Heart left ventricle (tissue), 16 donors: ENCODE results near the gene SSH2. TPM values are rescaled to one million over a fixed set of nuclear protein-coding genes. Genes with fewer than 3 reads are reported as not detected.

Source experiments
- ATAC-seq, 4 donors: fragments of 200-7000 bp; cut with Tn5 transposase; one replicate each; pipeline ENCODE4 v1.9.1; 2020 to 2022; ENCODE audit warnings: moderate library complexity in 4 of 4, mild to moderate bottlenecking in 3 of 4, moderate number of reproducible peaks in 1 of 4
- DNase-seq, 5 donors: peaks; one replicate each; pipeline ENCODE4 v3.0.0-alpha.2; 2020
- H3K27ac ChIP-seq, 12 donors: fragments of 200-600 bp; sonication (generic) in 4 of 12; one replicate each; pipeline versions ENCODE4 v1.5.0 to v1.8.0; 2016 to 2022; ENCODE audit warnings: mild to moderate bottlenecking in 2 of 12
- H3K27me3 ChIP-seq, 9 donors: fragments of 200-600 bp; sonication (generic) in 2 of 9; one replicate each; pipeline versions ENCODE4 v1.5.1 to v1.8.0; 2016 to 2022; ENCODE audit warnings: mild to moderate bottlenecking in 3 of 9
- H3K36me3 ChIP-seq, 9 donors: fragments of 200-600 bp; sonication (generic) in 2 of 9; one replicate each; pipeline versions ENCODE4 v1.5.0 to v1.8.0; 2018 to 2022; ENCODE audit warnings: mild to moderate bottlenecking in 2 of 9
- H3K4me1 ChIP-seq, 12 donors: fragments of 200-600 bp; sonication (generic) in 4 of 12; one replicate each; pipeline versions ENCODE4 v1.5.0 to v1.8.0; 2016 to 2022; ENCODE audit warnings: mild to moderate bottlenecking in 3 of 12
- H3K4me3 ChIP-seq, 12 donors: fragments of 200-600 bp; sonication (generic) in 4 of 12; one replicate each; pipeline versions ENCODE4 v1.5.0 to v1.8.0; 2017 to 2022; ENCODE audit warnings: mild to moderate bottlenecking in 9 of 12, moderate library complexity in 4 of 12
- H3K9me3 ChIP-seq, 12 donors: fragments of 200-600 bp; sonication (generic) in 4 of 12; one replicate each; pipeline versions ENCODE4 v1.5.0 to v1.8.0; 2016 to 2022; ENCODE audit warnings: mild to moderate bottlenecking in 1 of 12
- CTCF ChIP-seq, 12 donors: fragments of 200-600 bp; sonication (generic) in 4 of 12; IDR thresholded peaks; one replicate each; pipeline versions ENCODE4 v1.5.0 to v1.8.0; 2018 to 2022; ENCODE audit warnings: antibody characterized with exemption in 12 of 12, mild to moderate bottlenecking in 5 of 12
- POLR2A ChIP-seq, 2 donors: fragments of 450-650 bp; IDR thresholded peaks; one replicate each; pipeline ENCODE4 v1.6.1; 2017; ENCODE audit warnings: antibody characterized with exemption in 2 of 2, mild to moderate bottlenecking in 2 of 2, moderate library complexity in 2 of 2
- WGBS, 4 donors: extraction: QIAGEN DNeasy Blood & Tissue Kit in 2 of 4; methylation state at CpG; one replicate each; pipeline versions ENCODE4 v1.1.5 to v1.1.7; 2013 to 2018; 5-methylcytosine and 5-hydroxymethylcytosine counted together
- intact Hi-C, 10 donors: fragments of 100-400 bp; cut with DNase I; formaldehyde crosslinking; loops; one replicate each; pipeline versions ENCODE4 v1.11.1 to v1.14.2; 2022
- polyA plus RNA-seq, 2 donors: library from polyadenylated mRNA; stranded (reverse); fragments of 200-250 nt; gene quantifications; one replicate each; pipeline ENCODE4 v1.2.3, GENCODE V29; 2013
- total RNA-seq, 9 donors: library from RNA; depleted of rRNA in 2 of 9; stranded (reverse); fragments of >200 nt in 2 of 9; fragmentation: NEBNext Ultra II Directional in 3 of 9; extraction: Animal tissue kit (Norgen Biotek cat#: 25700) in 3 of 9; gene quantifications; one replicate each; pipeline versions ENCODE4 v1.1.0 to v1.2.4, GENCODE V29; 2016 to 2023
- donor health status: ischemic (EF 13 %, LVEDD 7.1; RV severe dilation, severe dysfunction).
- donor health status: healthy with polysubstance abuse.
- donor health status: DM: no; HTN: yes; CAD: no.
- donor health status: DM: no; HTN: no; CAD: no.
- donor health status: ischemic (EF 25% LVEDD 6.9; RV normal size, moderate dysfunction).
- donor health status: ischemic (EF 25% LVEDD 5.7; RV mildly dilated, moderate dysfunction).
- donor health status: healthy.
- donor health status: DM: yes; HTN: yes; CAD: no.
- donor health status: ischemic (EF 35%, LVEDD 5.7; RV mildly dilated, moderate dysfunction).
- donor health status: nonischemic (EF 11% LVEDD 7.7; RV severe dilation, severe dysfunction).
- donor health status: DM: yes; HTN: yes; CAD: no.
- donor health status: PGD.
- donor health status: ischemic (EF 29% LVEDD 5.4; RV normal size, mild dysfunction).
- donor health status: nonischemic (EF 23%, LVEDD 6.1; RV moderate dilation, normal function).

SSH2 gene
- total and polyA plus RNA-seq, 11 donors, result 20.8 to 46.7 (median 36.6) TPM

DNA sequence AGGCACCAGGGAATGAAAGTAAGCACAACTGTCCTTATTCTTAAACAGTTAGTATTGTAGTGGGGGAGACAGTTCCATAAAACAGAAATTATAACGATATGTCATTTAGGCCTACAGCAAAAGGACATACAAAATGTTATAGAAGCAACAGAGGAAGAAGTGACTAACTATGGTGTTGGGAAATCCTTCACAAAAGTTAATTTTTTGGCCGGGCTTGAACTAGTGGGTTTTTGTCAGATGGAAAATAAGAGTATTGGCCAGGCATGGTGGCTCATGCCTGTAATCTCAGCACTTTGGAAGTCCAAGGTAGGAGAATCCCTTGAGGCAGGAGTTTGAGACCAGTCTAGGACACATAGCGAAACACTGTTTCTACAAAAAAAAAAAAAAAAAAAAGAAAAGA is 127.8 kb downstream of the SSH2 start:
- ATAC-seq (no peak), DNase-seq (no peak)
- Histone ChIP-seq H3K36me3 (no peaks in the 10 kb centered on the region), H3K27ac (no peak overlapping the region), H3K9me3 (no peaks in the 10 kb centered on the region), H3K4me1 (no peaks in the 10 kb centered on the region), H3K4me3 (no peak overlapping the region), H3K27me3 (no peaks in the 10 kb centered on the region)
- TF ChIP-seq CTCF (IDR thresholded peaks at IDR 0.05) (no peak), POLR2A (IDR thresholded peaks at IDR 0.05) (no peak)
- 95 to 99% (median 97%) methylated on average over 3 of the region's 3 CpGs for WGBS, 4 donors
- intact Hi-C loops, result loop anchor here in 7 of 10 donors (5.0 to 10.0 kb wide), 5 partner anchors 203 to 293 kb away; no protein-coding TSS in a partner anchor

GRCh38 chr17:29800457-29800856 is 129.6 kb downstream of the SSH2 start:
- Histone ChIP-seq H3K4me1 (no peaks in the 10 kb centered on the region), H3K36me3 (no peaks in the 10 kb centered on the region), H3K9me3 (no peaks in the 10 kb centered on the region), H3K27me3 (no peaks in the 10 kb centered on the region), H3K4me3 (no peak overlapping the region), H3K27ac (no peak overlapping the region)
- DNase-seq, result no peak
- 96 to 100% (median 99%) methylated on average over 1 of the region's 1 CpG for WGBS, 4 donors
- TF ChIP-seq POLR2A (IDR thresholded peaks at IDR 0.05) (no peak), CTCF (IDR thresholded peaks at IDR 0.05) (no peak)
- intact Hi-C loops, result loop anchor here in 7 of 10 donors (5.0 to 10.0 kb wide), 5 partner anchors 204 to 294 kb away; no protein-coding TSS in a partner anchor
- no peak for ATAC-seq

- ATAC-seq, result no peak
- WGBS, 4 donors, result 93 to 97% (median 96%) methylated on average over 2 of the region's 2 CpGs
These were observed 133.4 kb downstream of the SSH2 start for GRCh38 chr17:29796652-29797051.

DNA sequence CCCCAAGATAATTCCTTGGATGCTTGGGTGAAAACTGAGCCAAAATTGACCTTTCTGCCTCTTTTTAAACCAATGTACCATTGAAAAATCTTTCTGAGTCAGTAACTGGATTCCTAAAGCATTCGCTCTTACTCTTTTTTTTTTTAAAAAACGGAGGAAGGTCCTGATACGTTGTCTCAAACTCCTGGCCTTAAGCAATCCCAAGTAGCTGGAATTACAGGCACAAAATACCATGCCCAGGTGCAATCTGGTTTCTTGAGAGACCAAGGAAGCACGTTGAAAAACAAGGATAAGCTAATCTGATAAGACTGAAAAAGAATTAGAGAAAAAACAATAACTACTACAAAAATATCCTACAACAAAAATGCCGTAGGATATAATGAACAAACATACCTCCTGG is 136.5 kb downstream of the SSH2 start:
- intact Hi-C loops, result no loop called here
- Histone ChIP-seq H3K36me3 (peaks cover 0 to 13% (median 0%) of the 10 kb centered on the region in 9 donors), H3K4me3 (no peak overlapping the region), H3K4me1 (peaks cover 0 to 16% (median 2%) of the 10 kb centered on the region in 12 donors), H3K27ac (no peak overlapping the region), H3K9me3 (no peaks in the 10 kb centered on the region), H3K27me3 (no peaks in the 10 kb centered on the region)
- WGBS, 4 donors, result 72 to 85% (median 79%) methylated on average over 5 of the region's 5 CpGs
- ATAC-seq (no peak), DNase-seq (no peak)
- no peak for TF ChIP-seq POLR2A (IDR thresholded peaks at IDR 0.05)
- no peak for TF ChIP-seq CTCF (IDR thresholded peaks at IDR 0.05)

More at GRCh38 chr17:29796652-29797051, 133.4 kb downstream of the SSH2 start:
- no peaks in the 10 kb centered on the region for H3K27me3 ChIP-seq
- H3K9me3 ChIP-seq, result no peaks in the 10 kb centered on the region
- no peak overlapping the region for H3K27ac ChIP-seq
- H3K4me1 ChIP-seq, result no peaks in the 10 kb centered on the region
- no peak overlapping the region for H3K4me3 ChIP-seq
- no peak for DNase-seq
- intact Hi-C loops, result no loop called here
- no peak for TF ChIP-seq CTCF (IDR thresholded peaks at IDR 0.05)
- TF ChIP-seq POLR2A (IDR thresholded peaks at IDR 0.05), result no peak
- H3K36me3 ChIP-seq, result peaks cover 0 to 13% (median 0%) of the 10 kb centered on the region in 9 donors
